K562 (cell line): ENCODE data around the gene NLE1. TPM values are rescaled to one million over a fixed set of nuclear protein-coding genes. Genes with fewer than 3 reads are reported as not detected.

Experiments
- BCLAF1 ChIP-seq, 2 experiments: fragments of 450-650 bp in 1 of 2; IDR thresholded peaks; 2 replicates each; pipeline ENCODE4 v1.6.1; 2011 to 2017; ENCODE audit warnings: low read depth in 2 of 2, antibody characterized with exemption in 1 of 2, borderline replicate concordance in 1 of 2, low read length in 1 of 2, mild to moderate bottlenecking in 1 of 2, mixed read lengths in 1 of 2; ENCODE audit not compliant: control insufficient read depth in 1 of 2
- CCNT2 ChIP-seq: IDR thresholded peaks from 2 replicates; pipeline ENCODE4 v1.6.1; 2011; ENCODE audit warnings: borderline replicate concordance, low read depth, mild to moderate bottlenecking, moderate library complexity, mixed read lengths, low read length; ENCODE audit not compliant: insufficient read length; ENCODE audit errors: extremely low read depth
- E2F8 ChIP-seq: fragments of 450-650 bp; IDR thresholded peaks from 2 replicates; pipeline ENCODE4 v1.7.1; 2018; ENCODE audit warnings: mild to moderate bottlenecking, low read depth; ENCODE audit not compliant: partially characterized antibody
- HMBOX1 ChIP-seq: sonication (generic); IDR thresholded peaks from 2 replicates; pipeline ENCODE4 v1.6.1; 2016
- KLF1 ChIP-seq: fragments of 450-650 bp; IDR thresholded peaks from 2 replicates; pipeline ENCODE4 v1.6.1; 2016; ENCODE audit warnings: missing genetic modification characterization, missing compliant biosample characterization
- LARP7 ChIP-seq: fragments of 450-650 bp; IDR thresholded peaks from 2 replicates; pipeline ENCODE4 v1.6.1; 2016
- MNT ChIP-seq, 2 experiments: fragments of 450-650 bp; conservative IDR thresholded peaks; 2 replicates each; pipeline ENCODE4 v1.6.1; 2017; ENCODE audit warnings: mild to moderate bottlenecking in 2 of 2, moderate library complexity in 2 of 2
- PCBP1 ChIP-seq: fragments of 200-400 bp; formaldehyde crosslinking; IDR thresholded peaks from 2 replicates; pipeline ENCODE4 v1.6.1; 2018; ENCODE audit warnings: mild to moderate bottlenecking, low read depth, low read length; ENCODE audit not compliant: poor library complexity, severe bottlenecking
- PHF8 ChIP-seq: fragments of 200-600 bp; sonication (generic); IDR thresholded peaks from 2 replicates; pipeline ENCODE4 v1.6.1; 2012; ENCODE audit warnings: mixed run types, mild to moderate bottlenecking, inconsistent platforms, low read length, moderate library complexity, borderline replicate concordance
- RBM39 ChIP-seq: fragments of 200-400 bp; formaldehyde crosslinking; optimal IDR thresholded peaks from 2 replicates; pipeline ENCODE3; 2018; ENCODE audit warnings: low read depth, low read length
- ZNF140 ChIP-seq: fragments of 250-450 bp; sonication (Bioruptor Pico); IDR thresholded peaks from 2 replicates; pipeline ENCODE4 v1.8.0; 2021; ENCODE audit warnings: moderate library complexity, mild to moderate bottlenecking, inconsistent platforms
- ZNF436 ChIP-seq: fragments of 250-450, 450-650 bp; sonication (Bioruptor Pico); formaldehyde crosslinking; IDR thresholded peaks from 2 replicates; pipeline ENCODE4 v1.7.0; 2020; ENCODE audit warnings: mild to moderate bottlenecking
- ZNF589 ChIP-seq: fragments of 200-800 bp; sonication (Bioruptor generic); IDR thresholded peaks from 2 replicates; pipeline ENCODE4 v1.6.1; 2016; ENCODE audit warnings: low read depth, missing genetic modification characterization, missing compliant biosample characterization
- ZSCAN29 ChIP-seq: fragments of 450-650 bp; IDR thresholded peaks from 2 replicates; pipeline ENCODE4 v1.6.1; 2017
- polyA plus RNA-seq, 8 experiments: library from polyadenylated mRNA; depleted of rRNA in 4 of 8; stranded (reverse) in 5 of 8; unstranded in 3 of 8; fragments of >200 nt; fragmentation: Nextera tagmentation in 2 of 8; fragmentation: Illumina TruSeq in 1 of 8; extraction: Ambion mirVana in 2 of 8; extraction: Trizol in 1 of 8; gene quantifications; 2 replicates each; pipeline versions ENCODE4 v1.2.1 to v1.2.3, GENCODE V29; 2011 to 2014; ENCODE audit warnings: inconsistent platforms in 1 of 8, missing spikeins in 1 of 8
- total RNA-seq, 7 experiments: library from RNA; depleted of rRNA in 6 of 7; stranded (reverse); fragments of >200 nt in 6 of 7; fragmentation: Illumina TruSeq in 2 of 7; extraction: Trizol in 2 of 7; gene quantifications; 2 replicates each; pipeline versions ENCODE4 v1.2.1 to v1.2.3, GENCODE V29; 2011 to 2021; ENCODE audit warnings: low replicate concordance in 1 of 7

NLE1 gene
- total and polyA plus RNA-seq, 9 of the 15 experiments (the other 6 are each of a cell fraction or from before 2014, with no cell fraction given): 3.8 to 69.0 (median 29.4) TPM

GRCh38 chr17:35119370-35120165 is 22.5 kb downstream of the NLE1 start, which contains the start of gene RAD51D (continued):
- peak; percentile 64 for TF ChIP-seq CCNT2
- peak; percentile 93 for TF ChIP-seq PCBP1
- TF ChIP-seq ZNF436 (CRISPR knock-in tag): no peak
- TF ChIP-seq KLF1: no peak
- peak; percentile 72 to 90 for TF ChIP-seq MNT (conservative IDR thresholded peaks at IDR 0.05)
- no peak; the same call in 1 of the 2 replicates for TF ChIP-seq ZSCAN29
- TF ChIP-seq PHF8: peak; percentile 75
- no peak for TF ChIP-seq HMBOX1
- TF ChIP-seq ZNF140 (CRISPR knock-in tag): no peak
- peak; percentile 78 for TF ChIP-seq E2F8
- TF ChIP-seq LARP7: no peak
- TF ChIP-seq BCLAF1 (IDR thresholded peaks at IDR 0.05; ENCODE audit: borderline replicate concordance in 1 of 2, control insufficient read depth in 1 of 2, low read depth in 2 of 2, low read length in 1 of 2): no peak
- no peak for TF ChIP-seq RBM39
- 0 out of 2 replicates have a peak, but pooled peaks have one; percentile 34 for TF ChIP-seq ZNF589 (CRISPR knock-in tag)
